GM23338 (cell line): ENCODE measurements around the gene LRRC8B. TPM values are rescaled to one million over a fixed set of nuclear protein-coding genes. Genes with fewer than 3 reads are reported as not detected.

Experiments used
- ATAC-seq: fragments of 200-7000 bp; cut with Tn5 transposase; 3 replicates; pipeline ENCODE4 v1.9.1; 2020
- DNase-seq: peaks from one replicate; pipeline ENCODE4 v3.0.0-alpha.2; 2015; ENCODE audit warnings: low spot score
- H2AFZ ChIP-seq: fragments of 200-600 bp; sonication (generic); 2 replicates; pipeline ENCODE4 v1.8.0; 2016; ENCODE audit warnings: antibody characterized with exemption, mild to moderate bottlenecking, moderate library complexity
- H3F3A ChIP-seq: fragments of 200-600 bp; sonication (generic); replicated peaks from 2 replicates; pipeline ENCODE4 v1.8.0; 2017; ENCODE audit warnings: antibody characterized with exemption, mixed run types, low read depth
- H3K27ac ChIP-seq: fragments of 200-600 bp; sonication (generic); 2 replicates; pipeline ENCODE4 v1.6.1; 2016; ENCODE audit warnings: low read depth
- H3K27me3 ChIP-seq: fragments of 200-600 bp; sonication (generic); 2 replicates; pipeline ENCODE4 v1.8.0; 2016; ENCODE audit warnings: mild to moderate bottlenecking, mixed run types, moderate library complexity; ENCODE audit not compliant: insufficient read depth
- H3K36me3 ChIP-seq: fragments of 200-600 bp; sonication (generic); 2 replicates; pipeline ENCODE4 v1.8.0; 2016; ENCODE audit warnings: mild to moderate bottlenecking; ENCODE audit not compliant: insufficient read depth
- H3K4me1 ChIP-seq: fragments of 200-600 bp; sonication (generic); 2 replicates; pipeline ENCODE4 v1.8.0; 2016; ENCODE audit warnings: mild to moderate bottlenecking, moderate library complexity; ENCODE audit not compliant: insufficient read depth
- H3K4me2 ChIP-seq: fragments of 200-600 bp; sonication (generic); 2 replicates; pipeline ENCODE4 v1.7.1; 2017; ENCODE audit warnings: mixed run types
- H3K4me3 ChIP-seq: fragments of 200-600 bp; sonication (generic); 2 replicates; pipeline ENCODE4 v1.6.1; 2016; ENCODE audit warnings: mixed run types
- H3K79me2 ChIP-seq: fragments of 200-600 bp; sonication (generic); replicated peaks from 2 replicates; pipeline ENCODE4 v1.8.0; 2017; ENCODE audit warnings: mild to moderate bottlenecking; ENCODE audit not compliant: insufficient read depth
- H3K9me2 ChIP-seq: fragments of 200-600 bp; sonication (generic); 2 replicates; pipeline ENCODE4 v1.8.0; 2017; ENCODE audit not compliant: insufficient read depth
- H4K20me1 ChIP-seq: fragments of 200-600 bp; sonication (generic); replicated peaks from 2 replicates; pipeline ENCODE4 v1.8.0; 2017; ENCODE audit warnings: mild to moderate bottlenecking; ENCODE audit not compliant: insufficient read depth
- H3K27ac Mint-ChIP-seq: 2 replicates; pipeline ENCODE4 v1.8.0; 2020; ENCODE audit warnings: inconsistent platforms, mild to moderate bottlenecking, moderate library complexity, mixed read lengths
- H3K27me3 Mint-ChIP-seq: 3 replicates; pipeline ENCODE4 v1.8.0; 2022; ENCODE audit warnings: low read depth, mild to moderate bottlenecking, moderate library complexity, mixed read lengths, inconsistent platforms; ENCODE audit not compliant: insufficient read depth, poor library complexity
- H3K36me3 Mint-ChIP-seq: 3 replicates; pipeline ENCODE4 v1.8.0; 2021; ENCODE audit warnings: low read depth, mild to moderate bottlenecking, inconsistent platforms, moderate library complexity, mixed read lengths
- H3K4me1 Mint-ChIP-seq: 3 replicates; pipeline ENCODE4 v1.8.0; 2020; ENCODE audit warnings: mild to moderate bottlenecking, inconsistent platforms, mixed read lengths
- H3K4me3 Mint-ChIP-seq: 3 replicates; pipeline ENCODE4 v1.8.0; 2021; ENCODE audit warnings: moderate library complexity, mild to moderate bottlenecking, inconsistent platforms, mixed read lengths
- H3K9me3 Mint-ChIP-seq: 3 replicates; pipeline ENCODE4 v1.8.0; 2020; ENCODE audit warnings: moderate library complexity, mild to moderate bottlenecking, inconsistent platforms, mixed read lengths
- STAT1 ChIP-seq: IDR thresholded peaks from one replicate; pipeline ENCODE4 v1.6.1; 2016; ENCODE audit warnings: antibody characterized with exemption; ENCODE audit not compliant: unreplicated experiment
- polyA plus RNA-seq: library from polyadenylated mRNA; unstranded; fragments of >200 nt; fragmentation: Nextera tagmentation; extraction: Ambion mirVana; gene quantifications from 2 replicates; pipeline ENCODE4 v1.2.1, GENCODE V29; 2016
- total RNA-seq: library from RNA; depleted of rRNA; stranded (reverse); fragments of >200 nt; shearing (Covaris generic); gene quantifications from 2 replicates; pipeline ENCODE4 v1.2.3, GENCODE V29; 2014; rRNA removed
- TF ChIP-seq, protein P1 (sequence below): IDR thresholded peaks from one replicate; pipeline ENCODE4 v1.6.1; 2018; ENCODE audit warnings: antibody characterized with exemption; ENCODE audit not compliant: unreplicated experiment
- TF ChIP-seq, protein P2 (sequence below), 2 experiments: fragments of 200-600 bp in 1 of 2; sonication (generic) in 1 of 2; conservative IDR thresholded peaks; 2 replicates each; pipeline versions ENCODE4 v1.5.1 to v1.6.1; 2016 to 2017; ENCODE audit warnings: antibody characterized with exemption in 2 of 2, low read depth in 2 of 2, mild to moderate bottlenecking in 2 of 2, moderate library complexity in 1 of 2

The LRRC8B gene
- total and polyA plus RNA-seq, 2 experiments from 2014 or later, result 9.0 to 26.5 TPM

DNA sequence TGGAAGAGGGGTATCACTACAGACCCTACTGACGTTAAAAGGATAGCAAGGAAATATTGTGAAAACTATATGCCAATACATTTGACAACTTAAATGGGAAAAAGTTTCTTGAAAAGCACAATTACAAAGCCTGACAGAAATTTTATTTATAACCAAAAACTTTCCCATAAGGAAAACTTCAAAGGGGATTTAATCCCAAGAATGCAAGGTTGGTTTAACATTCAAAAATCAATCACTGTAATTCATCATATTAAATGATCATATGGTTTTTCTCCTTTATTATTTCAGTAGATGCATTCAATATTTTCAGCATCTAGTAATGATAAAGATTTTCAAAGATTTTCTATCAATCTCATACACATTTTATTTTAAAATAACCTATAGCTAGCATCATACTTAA lies 121.6 kb downstream of the LRRC8B start:
- H3K27me3 ChIP-seq, result no peaks in the 10 kb centered on the region
- no peaks in the 10 kb centered on the region for H3K79me2 ChIP-seq
- no peak overlapping the region for H2AFZ ChIP-seq
- H3K4me1 ChIP-seq, result no peaks in the 10 kb centered on the region
- H3K4me2 ChIP-seq, result no peak overlapping the region
- Mint-ChIP-seq H3K27me3 (no peaks in the 10 kb centered on the region), H3K4me1 (peaks cover 8% of the 10 kb centered on the region), H3K27ac (no peak overlapping the region), H3K9me3 (peaks cover 3% of the 10 kb centered on the region; the same call in 1 of the 3 replicates), H3K36me3 (no peaks in the 10 kb centered on the region), H3K4me3 (no peak overlapping the region)
- DNase-seq (no peak), ATAC-seq (no peak)
- H4K20me1 ChIP-seq, result 0 out of 2 replicates have a peak, but pooled peaks cover 3% of the 10 kb centered on the region
- TF ChIP-seq, protein P1, sequence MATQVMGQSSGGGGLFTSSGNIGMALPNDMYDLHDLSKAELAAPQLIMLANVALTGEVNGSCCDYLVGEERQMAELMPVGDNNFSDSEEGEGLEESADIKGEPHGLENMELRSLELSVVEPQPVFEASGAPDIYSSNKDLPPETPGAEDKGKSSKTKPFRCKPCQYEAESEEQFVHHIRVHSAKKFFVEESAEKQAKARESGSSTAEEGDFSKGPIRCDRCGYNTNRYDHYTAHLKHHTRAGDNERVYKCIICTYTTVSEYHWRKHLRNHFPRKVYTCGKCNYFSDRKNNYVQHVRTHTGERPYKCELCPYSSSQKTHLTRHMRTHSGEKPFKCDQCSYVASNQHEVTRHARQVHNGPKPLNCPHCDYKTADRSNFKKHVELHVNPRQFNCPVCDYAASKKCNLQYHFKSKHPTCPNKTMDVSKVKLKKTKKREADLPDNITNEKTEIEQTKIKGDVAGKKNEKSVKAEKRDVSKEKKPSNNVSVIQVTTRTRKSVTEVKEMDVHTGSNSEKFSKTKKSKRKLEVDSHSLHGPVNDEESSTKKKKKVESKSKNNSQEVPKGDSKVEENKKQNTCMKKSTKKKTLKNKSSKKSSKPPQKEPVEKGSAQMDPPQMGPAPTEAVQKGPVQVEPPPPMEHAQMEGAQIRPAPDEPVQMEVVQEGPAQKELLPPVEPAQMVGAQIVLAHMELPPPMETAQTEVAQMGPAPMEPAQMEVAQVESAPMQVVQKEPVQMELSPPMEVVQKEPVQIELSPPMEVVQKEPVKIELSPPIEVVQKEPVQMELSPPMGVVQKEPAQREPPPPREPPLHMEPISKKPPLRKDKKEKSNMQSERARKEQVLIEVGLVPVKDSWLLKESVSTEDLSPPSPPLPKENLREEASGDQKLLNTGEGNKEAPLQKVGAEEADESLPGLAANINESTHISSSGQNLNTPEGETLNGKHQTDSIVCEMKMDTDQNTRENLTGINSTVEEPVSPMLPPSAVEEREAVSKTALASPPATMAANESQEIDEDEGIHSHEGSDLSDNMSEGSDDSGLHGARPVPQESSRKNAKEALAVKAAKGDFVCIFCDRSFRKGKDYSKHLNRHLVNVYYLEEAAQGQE, result no peak
- no peak for TF ChIP-seq STAT1
- TF ChIP-seq, protein P2, sequence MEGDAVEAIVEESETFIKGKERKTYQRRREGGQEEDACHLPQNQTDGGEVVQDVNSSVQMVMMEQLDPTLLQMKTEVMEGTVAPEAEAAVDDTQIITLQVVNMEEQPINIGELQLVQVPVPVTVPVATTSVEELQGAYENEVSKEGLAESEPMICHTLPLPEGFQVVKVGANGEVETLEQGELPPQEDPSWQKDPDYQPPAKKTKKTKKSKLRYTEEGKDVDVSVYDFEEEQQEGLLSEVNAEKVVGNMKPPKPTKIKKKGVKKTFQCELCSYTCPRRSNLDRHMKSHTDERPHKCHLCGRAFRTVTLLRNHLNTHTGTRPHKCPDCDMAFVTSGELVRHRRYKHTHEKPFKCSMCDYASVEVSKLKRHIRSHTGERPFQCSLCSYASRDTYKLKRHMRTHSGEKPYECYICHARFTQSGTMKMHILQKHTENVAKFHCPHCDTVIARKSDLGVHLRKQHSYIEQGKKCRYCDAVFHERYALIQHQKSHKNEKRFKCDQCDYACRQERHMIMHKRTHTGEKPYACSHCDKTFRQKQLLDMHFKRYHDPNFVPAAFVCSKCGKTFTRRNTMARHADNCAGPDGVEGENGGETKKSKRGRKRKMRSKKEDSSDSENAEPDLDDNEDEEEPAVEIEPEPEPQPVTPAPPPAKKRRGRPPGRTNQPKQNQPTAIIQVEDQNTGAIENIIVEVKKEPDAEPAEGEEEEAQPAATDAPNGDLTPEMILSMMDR (conservative IDR thresholded peaks at IDR 0.05; ENCODE audit: low read depth in 2 of 2), result no peak
- no peaks in the 10 kb centered on the region for H3K36me3 ChIP-seq
- H3K9me2 ChIP-seq, result no peaks in the 10 kb centered on the region
- H3K4me3 ChIP-seq, result no peak overlapping the region
- no peak overlapping the region for H3K27ac ChIP-seq
- H3F3A ChIP-seq, result no peaks in the 10 kb centered on the region

Other genes starting within 250 kb of the LRRC8B start
- gene GBP6, start 160.8 kb upstream of the LRRC8B start, total RNA-seq, result not detected in 2 replicates
- gene GBP6, start 160.8 kb upstream of the LRRC8B start, polyA plus RNA-seq, result not detected in 2 replicates
- gene LRRC8C, start 108.3 kb downstream of the LRRC8B start, total RNA-seq, result 2.6 and 3.9 TPM in 2 replicates
- gene LRRC8C, start 108.3 kb downstream of the LRRC8B start, polyA plus RNA-seq, result 0.78 and 0.89 TPM in 2 replicates